Ovary (tissue), 9 donors: ENCODE data around the gene P4HTM. TPM values are rescaled to one million over a fixed set of nuclear protein-coding genes. Genes with fewer than 3 reads are reported as not detected.

Experiments used
- DNase-seq, 5 donors: peaks; one replicate each; pipeline ENCODE4 v3.0.0-alpha.2; 2019 to 2020
- H3K27ac ChIP-seq, 2 donors: fragments of 200-600 bp; one replicate each; pipeline versions ENCODE4 v1.5.1 to v1.8.0; 2019 to 2022
- H3K27me3 ChIP-seq: fragments of 200-600 bp; one replicate; pipeline ENCODE4 v1.8.0; 2022
- H3K36me3 ChIP-seq: fragments of 200-600 bp; sonication (generic); one replicate; pipeline ENCODE4 v1.5.1; 2019
- H3K4me1 ChIP-seq: one replicate; pipeline ENCODE4 v1.8.1; 2013; ENCODE audit warnings: mild to moderate bottlenecking, moderate library complexity; ENCODE audit not compliant: insufficient read depth
- H3K4me3 ChIP-seq: fragments of 200-600 bp; sonication (generic); one replicate; pipeline ENCODE4 v1.5.1; 2017
- H3K9me3 ChIP-seq, 2 donors: fragments of 200-600 bp in 1 of 2; sonication (generic) in 1 of 2; one replicate each; pipeline versions ENCODE4 v1.5.1 to v1.8.1; 2013 to 2019; ENCODE audit warnings: mild to moderate bottlenecking in 1 of 2, moderate library complexity in 1 of 2
- EP300 ChIP-seq: sonication (generic); formaldehyde crosslinking; IDR thresholded peaks from one replicate; pipeline ENCODE4 v1.6.1; 2017; ENCODE audit warnings: antibody characterized with exemption
- POLR2A ChIP-seq: fragments of 450-650 bp; IDR thresholded peaks from one replicate; pipeline ENCODE4 v1.6.1; 2017; ENCODE audit warnings: antibody characterized with exemption, mild to moderate bottlenecking, moderate library complexity
- WGBS, 3 donors: extraction: QIAGEN DNeasy Blood & Tissue Kit in 1 of 3; methylation state at CpG; one replicate each; pipeline versions ENCODE4 v1.1.5 to v1.1.7; 2013 to 2017; 5-methylcytosine and 5-hydroxymethylcytosine counted together
- intact Hi-C, 4 donors: fragments of 100-400 bp; cut with DNase I; formaldehyde crosslinking; loops; one replicate each; pipeline versions ENCODE4 v1.11.0 to v1.15.1; 2022 to 2023
- polyA plus RNA-seq, 2 donors: library from polyadenylated mRNA; stranded (reverse); fragments of 200-250 nt in 1 of 2; fragments of 350-450 nt in 1 of 2; fragmentation: Illumina TruSeq in 1 of 2; extraction: RNeasy Lipid Tissue Mini Kit (QIAGEN cat#74804) in 1 of 2; gene quantifications; one replicate each; pipeline ENCODE4 v1.2.3, GENCODE V29; 2013 to 2014
- total RNA-seq, 7 donors: library from RNA; depleted of rRNA in 2 of 7; stranded (reverse); fragments of >200 nt in 2 of 7; fragmentation: NEBNext Ultra II Directional in 3 of 7; extraction: Animal tissue kit (Norgen Biotek cat#: 25700) in 3 of 7; gene quantifications; one replicate each; pipeline versions ENCODE4 v1.1.0 to v1.2.4, GENCODE V29; 2016 to 2023
- TF ChIP-seq, protein P1 (sequence below), 3 donors: fragments of 450-650 bp in 2 of 3; fragments of 200-600 bp in 1 of 3; IDR thresholded peaks; one replicate each; pipeline versions ENCODE4 v1.5.1 to v1.8.0; 2016 to 2022; ENCODE audit warnings: antibody characterized with exemption in 3 of 3, mild to moderate bottlenecking in 1 of 3
- donor health status: DM: no; HTN: no; CAD: no; lungs with moderate emphysema.
- donor health status: DM: no; HTN: no; CAD: no.
- donor health status: Bipolar disorder and iron deficiency.
- donor health status: DM: yes; HTN: yes; CAD: no.
- donor health status: DM: no; HTN: no; CAD: no.
- donor health status: DM: yes; HTN: yes; CAD: no.

The P4HTM gene
- total and polyA plus RNA-seq, 9 donors = 16.6 to 125 (median 41.0) TPM

DNA sequence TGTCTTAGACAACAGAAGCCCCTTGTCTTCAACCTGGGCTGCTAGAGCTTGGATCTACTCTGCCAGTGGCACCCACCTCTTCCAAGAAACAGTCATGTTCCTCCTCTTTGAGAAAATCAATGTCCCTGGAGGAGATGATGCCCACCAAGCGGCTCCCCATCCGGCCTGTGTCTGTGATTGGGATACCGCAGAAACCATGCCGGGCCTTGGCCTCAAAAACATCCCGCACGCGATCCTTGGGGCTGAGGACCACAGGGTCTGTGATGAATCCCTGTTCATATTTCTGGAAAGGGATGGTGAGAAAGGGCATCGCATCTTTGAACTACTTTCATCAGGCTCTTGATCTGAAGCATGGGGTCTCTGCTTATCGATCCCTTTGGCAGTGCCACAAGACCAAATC lies 37.6 kb downstream of the P4HTM start:
- Histone ChIP-seq H3K36me3 (no peaks in the 10 kb centered on the region), H3K9me3 (no peaks in the 10 kb centered on the region), H3K4me1 (peaks cover 8% of the 10 kb centered on the region), H3K4me3 (no peak overlapping the region), H3K27me3 (no peaks in the 10 kb centered on the region), H3K27ac (peak overlapping the region in 1 of 2 donors; percentile 89)
- TF ChIP-seq EP300 (no peak), POLR2A (no peak)
- TF ChIP-seq, protein P1, sequence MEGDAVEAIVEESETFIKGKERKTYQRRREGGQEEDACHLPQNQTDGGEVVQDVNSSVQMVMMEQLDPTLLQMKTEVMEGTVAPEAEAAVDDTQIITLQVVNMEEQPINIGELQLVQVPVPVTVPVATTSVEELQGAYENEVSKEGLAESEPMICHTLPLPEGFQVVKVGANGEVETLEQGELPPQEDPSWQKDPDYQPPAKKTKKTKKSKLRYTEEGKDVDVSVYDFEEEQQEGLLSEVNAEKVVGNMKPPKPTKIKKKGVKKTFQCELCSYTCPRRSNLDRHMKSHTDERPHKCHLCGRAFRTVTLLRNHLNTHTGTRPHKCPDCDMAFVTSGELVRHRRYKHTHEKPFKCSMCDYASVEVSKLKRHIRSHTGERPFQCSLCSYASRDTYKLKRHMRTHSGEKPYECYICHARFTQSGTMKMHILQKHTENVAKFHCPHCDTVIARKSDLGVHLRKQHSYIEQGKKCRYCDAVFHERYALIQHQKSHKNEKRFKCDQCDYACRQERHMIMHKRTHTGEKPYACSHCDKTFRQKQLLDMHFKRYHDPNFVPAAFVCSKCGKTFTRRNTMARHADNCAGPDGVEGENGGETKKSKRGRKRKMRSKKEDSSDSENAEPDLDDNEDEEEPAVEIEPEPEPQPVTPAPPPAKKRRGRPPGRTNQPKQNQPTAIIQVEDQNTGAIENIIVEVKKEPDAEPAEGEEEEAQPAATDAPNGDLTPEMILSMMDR (IDR thresholded peaks at IDR 0.05) = no peak
- WGBS, 3 donors = 91 to 96% (median 92%) methylated on average over 9 of the region's 9 CpGs
- peak in 1 of 5 donors; percentile 23 for DNase-seq
- intact Hi-C loops = loop anchor here in 1 of 4 donors (10.0 kb wide), 1 partner anchor 113 kb away; the partner anchor contains the start of gene ARIH2

DNA sequence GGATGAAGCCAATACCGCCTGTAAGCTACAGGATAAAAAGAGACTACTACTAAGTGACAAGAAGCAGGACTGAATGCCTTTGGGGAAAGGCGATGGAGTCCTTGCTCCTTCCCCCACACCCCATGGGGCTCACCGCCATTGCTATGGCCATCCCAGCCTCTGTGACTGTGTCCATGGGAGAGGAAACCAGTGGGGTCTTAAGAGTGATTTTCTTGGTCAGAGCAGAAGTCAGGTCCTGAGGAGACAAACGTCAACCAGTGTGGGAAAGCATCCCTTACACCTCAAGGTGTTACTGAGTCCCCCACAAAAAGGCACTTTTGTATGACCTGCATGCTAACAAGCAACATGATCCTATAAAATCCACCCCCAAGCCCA lies 38.2 kb downstream of the P4HTM start:
- Histone ChIP-seq H3K27me3 (no peaks in the 10 kb centered on the region), H3K9me3 (no peaks in the 10 kb centered on the region), H3K36me3 (no peaks in the 10 kb centered on the region), H3K27ac (peak overlapping the region; percentile 89 to 91), H3K4me1 (peaks cover 3% of the 10 kb centered on the region), H3K4me3 (no peak overlapping the region)
- TF ChIP-seq, protein P1 (IDR thresholded peaks at IDR 0.05) = no peak
- TF ChIP-seq EP300 (no peak), POLR2A (no peak)
- DNase-seq = peak in 1 of 5 donors; percentile 31
- WGBS, 3 donors = 71 to 72% (median 71%) methylated on average over 4 of the region's 4 CpGs
- intact Hi-C loops = loop anchor here in 1 of 4 donors (10.0 kb wide), 1 partner anchor 113 kb away; the partner anchor contains the start of gene ARIH2

DNA sequence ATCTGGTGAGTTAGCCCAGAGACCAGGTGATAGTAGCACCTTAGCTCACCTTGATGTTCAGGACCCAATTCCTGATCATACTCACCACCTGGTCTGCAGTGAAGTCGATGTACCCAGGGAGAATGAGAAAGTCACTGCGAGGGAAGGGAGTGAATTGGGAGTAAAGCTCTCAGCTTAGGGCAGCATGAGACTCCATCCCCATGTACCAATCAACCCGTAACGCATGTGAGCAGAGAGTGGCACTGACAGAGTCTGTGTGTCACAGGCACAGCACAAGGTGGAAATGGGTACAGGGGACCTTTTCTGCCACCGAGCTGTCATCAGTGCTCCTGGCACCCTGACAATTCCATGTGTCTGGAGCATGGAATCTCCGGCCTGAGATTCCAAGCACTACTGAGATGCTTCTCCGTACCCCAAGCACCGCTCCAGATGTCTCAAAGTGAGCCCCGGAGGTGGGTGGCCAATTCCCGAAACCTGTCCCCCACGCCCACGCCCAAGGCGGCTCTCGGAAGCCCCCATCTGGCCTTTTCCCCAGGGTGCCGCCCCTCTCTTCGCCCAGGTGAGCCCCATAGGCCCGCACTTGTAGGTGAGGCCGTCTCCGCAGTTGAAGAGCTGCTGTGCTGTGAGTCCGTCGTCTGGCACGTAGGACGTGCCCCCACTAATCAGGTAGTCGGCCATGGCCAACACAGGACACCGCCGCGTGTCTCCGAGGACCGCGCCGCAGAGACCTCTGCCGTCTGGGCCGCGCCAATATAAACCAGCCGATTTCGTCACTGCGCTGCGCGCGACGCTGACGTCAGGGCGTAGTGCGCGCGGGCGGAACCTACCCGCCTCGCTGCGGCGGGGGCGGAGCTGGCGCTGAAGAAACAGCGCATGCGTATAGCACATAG lies 38.9 kb downstream of the P4HTM start, which contains the start of gene IMPDH2:
Gene IMPDH2, minus strand, starts transcription at position 726 of the 890 bp plus-strand sequence. Its CDS starts 48 bp downstream, at position 678.
- intact Hi-C loops = loop anchor here in 1 of 4 donors (10.0 kb wide), 1 partner anchor 114 kb away; the partner anchor contains the start of gene ARIH2
- no peaks in the 10 kb centered on the region for H3K9me3 ChIP-seq
- peak within 1 kb of the TSS; percentile 65 for H3K4me3 ChIP-seq
- peaks cover 3% of the 10 kb centered on the region for H3K4me1 ChIP-seq
- TF ChIP-seq, protein P1 (IDR thresholded peaks at IDR 0.05) = peak in 2 of 3 donors; percentile 42 to 45
- no peak for TF ChIP-seq EP300
- TF ChIP-seq POLR2A = peak; percentile 99
- H3K36me3 ChIP-seq = no peaks in the 10 kb centered on the region
- peak within 1 kb of the TSS; percentile 89 to 91 for H3K27ac ChIP-seq
- H3K27me3 ChIP-seq = no peaks in the 10 kb centered on the region
- 1% methylated on average over 54 to 55 of the region's 55 CpGs for WGBS, 3 donors
- DNase-seq = peak; percentile 93 to 97 (median 95)

DNA sequence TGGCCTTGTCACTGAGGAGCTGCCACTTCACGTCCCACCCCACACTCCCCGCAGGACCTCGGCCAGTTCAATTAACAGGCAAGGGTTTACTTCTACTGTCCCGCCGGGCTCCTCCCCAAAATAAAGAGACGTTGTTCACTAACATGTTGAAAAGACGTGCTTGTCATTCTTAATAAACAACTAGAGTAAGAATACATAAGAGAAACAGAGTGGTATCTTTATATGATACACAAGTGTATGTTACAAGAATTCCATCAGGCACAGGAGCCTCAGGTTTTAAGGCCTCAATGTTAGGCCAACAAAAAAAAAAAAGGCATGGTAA lies 39.5 kb downstream of the P4HTM start:
- intact Hi-C loops = loop anchor here in 1 of 4 donors (10.0 kb wide), 1 partner anchor 115 kb away; the partner anchor contains the start of gene ARIH2
- no peaks in the 10 kb centered on the region for H3K36me3 ChIP-seq
- 1 to 3% (median 2%) methylated on average over 7 of the region's 7 CpGs for WGBS, 3 donors
- H3K9me3 ChIP-seq = no peaks in the 10 kb centered on the region
- peaks cover 3% of the 10 kb centered on the region for H3K4me1 ChIP-seq
- H3K27ac ChIP-seq = peak overlapping the region; percentile 89 to 91
- DNase-seq = no peak
- TF ChIP-seq POLR2A (no peak), EP300 (no peak)
- TF ChIP-seq, protein P1 (IDR thresholded peaks at IDR 0.05) = no peak
- H3K27me3 ChIP-seq = no peaks in the 10 kb centered on the region
- no peak overlapping the region for H3K4me3 ChIP-seq
